GM12878 (cell line): ENCODE data around the gene IRX4. TPM values are rescaled to one million over a fixed set of nuclear protein-coding genes. Genes with fewer than 3 reads are reported as not detected.

Source experiments
- ATAC-seq: fragments of 200-7000 bp; cut with Tn5 transposase; 3 replicates; pipeline ENCODE4 v1.9.1; 2020; ENCODE audit warnings: mild to moderate bottlenecking, moderate library complexity
- BruUV-seq: library from RNA; stranded (reverse); fragments of 400-500 nt; replicated peaks from 2 replicates; lab custom pipeline; 2021; lab: Mats Ljungman, UMichigan
- CTCF ChIA-PET: fragments of 300-600 bp; sonication (Branson Sonifier 250); formaldehyde crosslinking; extraction: SDS; loops from one replicate; lab custom pipeline; 2021; ENCODE audit warnings: inconsistent platforms; lab: Yijun Ruan, JAX
- POLR2A ChIA-PET: fragments of 350-600 bp; formaldehyde crosslinking; extraction: SDS; loops from one replicate; lab custom pipeline; 2021; ENCODE audit warnings: inconsistent platforms; lab: Charles Lee
- RAD21 ChIA-PET: fragments of 300-600 bp; sonication (Branson Sonifier 250); formaldehyde crosslinking; loops from one replicate; lab custom pipeline; 2023; ENCODE audit warnings: antibody characterized with exemption; ENCODE audit not compliant: unreplicated experiment; lab: Charles Lee
- SMC1A ChIA-PET: fragments of 300-600 bp; sonication (Branson Sonifier 250); formaldehyde crosslinking; loops from one replicate; lab custom pipeline; 2023; ENCODE audit not compliant: unreplicated experiment, uncharacterized antibody; lab: Charles Lee
- DNase-seq: peaks from one replicate; pipeline ENCODE4 v3.0.0-alpha.2; 2011; ENCODE audit warnings: low read depth, low spot score
- FAIRE-seq: peaks from 3 replicates; lab custom pipeline; 2011; peaks lifted over from hg19 to GRCh38; lab: Jason Lieb, UNC
- H2AFZ ChIP-seq: 2 replicates; pipeline ENCODE4 v1.6.0; 2011; ENCODE audit warnings: low read depth, low read length, control low read depth; ENCODE audit not compliant: control insufficient read depth
- H3K27ac ChIP-seq: 2 replicates; pipeline ENCODE4 v1.5.1; 2011; ENCODE audit warnings: control low read depth; ENCODE audit not compliant: control insufficient read depth, insufficient read depth
- H3K27me3 ChIP-seq, 2 experiments: replicated peaks in 1 of 2; 2 replicates each; pipeline versions ENCODE4 v1.6.0 to v1.6.1; 2011; ENCODE audit warnings: low read length in 1 of 2; ENCODE audit not compliant: control insufficient read depth in 2 of 2, insufficient read depth in 2 of 2
- H3K36me3 ChIP-seq, 2 experiments: 2 replicates each; pipeline ENCODE4 v1.5.1; 2011; ENCODE audit warnings: low read length in 1 of 2; ENCODE audit not compliant: control insufficient read depth in 2 of 2, insufficient read depth in 2 of 2
- H3K4me1 ChIP-seq: 2 replicates; pipeline ENCODE4 v1.6.1; 2011; ENCODE audit warnings: mild to moderate bottlenecking, low read length, moderate library complexity, mixed read lengths; ENCODE audit not compliant: control insufficient read depth, insufficient read depth
- H3K4me2 ChIP-seq: 2 replicates; pipeline ENCODE4 v1.6.0; 2011; ENCODE audit warnings: control low read depth; ENCODE audit not compliant: control insufficient read depth, insufficient read depth
- H3K4me3 ChIP-seq: fragments of 200-600 bp; sonication (generic); 2 replicates; pipeline ENCODE4 v1.5.1; 2016
- H3K79me2 ChIP-seq: 2 replicates; pipeline ENCODE4 v1.6.0; 2011; ENCODE audit warnings: low read length; ENCODE audit not compliant: control insufficient read depth, insufficient read depth
- H3K9ac ChIP-seq: 2 replicates; pipeline ENCODE4 v1.8.0; 2011; ENCODE audit warnings: low read length, control low read depth, mixed read lengths; ENCODE audit not compliant: control insufficient read depth, insufficient read depth
- H3K9me3 ChIP-seq: replicated peaks from 3 replicates; pipeline ENCODE4 v1.5.1; 2011; ENCODE audit warnings: mild to moderate bottlenecking, low read length; ENCODE audit not compliant: control insufficient read depth, insufficient read depth
- H4K20me1 ChIP-seq: 2 replicates; pipeline ENCODE4 v1.6.0; 2011; ENCODE audit not compliant: control insufficient read depth, insufficient read depth
- BRCA1 ChIP-seq: IDR thresholded peaks from 2 replicates; pipeline ENCODE4 v1.6.1; 2011; ENCODE audit warnings: low read depth, low read length, improper control_type of control experiment
- CBX5 ChIP-seq: sonication (generic); IDR thresholded peaks from 2 replicates; pipeline ENCODE4 v1.6.1; 2016; ENCODE audit warnings: low read depth, moderate library complexity, mild to moderate bottlenecking, inconsistent platforms
- CHD4 ChIP-seq: fragments of 200-600 bp; sonication (generic); IDR thresholded peaks from 2 replicates; pipeline ENCODE4 v1.6.1; 2016; ENCODE audit warnings: mild to moderate bottlenecking
- FOXK2 ChIP-seq: fragments of 450-650 bp; IDR thresholded peaks from 2 replicates; pipeline ENCODE4 v1.6.1; 2017; ENCODE audit warnings: mild to moderate bottlenecking, moderate library complexity
- GABPA ChIP-seq: IDR thresholded peaks from 2 replicates; pipeline ENCODE4 v1.6.1; 2014; ENCODE audit warnings: antibody characterized with exemption, low read depth, mild to moderate bottlenecking, inconsistent platforms
- GATAD2B ChIP-seq: fragments of 450-650 bp; conservative IDR thresholded peaks from 2 replicates; pipeline ENCODE4 v1.6.1; 2017; ENCODE audit warnings: low read depth, mild to moderate bottlenecking, moderate library complexity
- HCFC1 ChIP-seq: fragments of 150-350 bp; IDR thresholded peaks from 2 replicates; pipeline ENCODE4 v1.6.1; 2014; ENCODE audit warnings: low read length
- HDGF ChIP-seq: fragments of 450-650 bp; IDR thresholded peaks from 2 replicates; pipeline ENCODE4 v1.6.1; 2016; ENCODE audit warnings: antibody characterized with exemption
- NFYA ChIP-seq: IDR thresholded peaks from 2 replicates; pipeline ENCODE4 v1.6.1; 2011; ENCODE audit warnings: low read depth, mild to moderate bottlenecking, low read length, improper control_type of control experiment, borderline replicate concordance
- PML ChIP-seq: IDR thresholded peaks from 2 replicates; pipeline ENCODE4 v1.6.1; 2012; ENCODE audit warnings: low read length, inconsistent platforms
- POLR2AphosphoS5 ChIP-seq: IDR thresholded peaks from 2 replicates; pipeline ENCODE4 v1.6.1; 2011; ENCODE audit warnings: mild to moderate bottlenecking, low read length, inconsistent platforms
- POU2F2 ChIP-seq: IDR thresholded peaks from 3 replicates; pipeline ENCODE4 v1.6.1; 2011; ENCODE audit warnings: low read depth, mild to moderate bottlenecking, low read length, borderline replicate concordance
- RCOR1 ChIP-seq: conservative IDR thresholded peaks from 2 replicates; pipeline ENCODE4 v1.6.1; 2012; ENCODE audit warnings: low read depth, low read length, improper control_type of control experiment
- SIX5 ChIP-seq: IDR thresholded peaks from 2 replicates; pipeline ENCODE4 v1.6.1; 2011; ENCODE audit warnings: mild to moderate bottlenecking, low read depth, low read length, moderate library complexity; ENCODE audit not compliant: severe bottlenecking
- SRF ChIP-seq, 2 experiments: IDR thresholded peaks; 2 replicates each; pipeline ENCODE4 v1.6.1; 2011; ENCODE audit warnings: low read depth in 2 of 2, low read length in 2 of 2, mild to moderate bottlenecking in 1 of 2, moderate library complexity in 1 of 2
- STAT3 ChIP-seq: IDR thresholded peaks from 2 replicates; pipeline ENCODE4 v1.6.1; 2011; ENCODE audit warnings: low read depth, low read length, improper control_type of control experiment
- ZNF622 ChIP-seq: fragments of 450-650 bp; IDR thresholded peaks from 2 replicates; pipeline ENCODE4 v1.6.1; 2017; ENCODE audit warnings: mild to moderate bottlenecking, inconsistent platforms
- WGBS: methylation state at CpG from one replicate; pipeline ENCODE4 v1.1.6; 2016; ENCODE audit warnings: low lambda C conversion rate; ENCODE audit not compliant: insufficient replicate concordance, insufficient coverage; ENCODE audit errors: missing lambda C conversion rate; 5-methylcytosine and 5-hydroxymethylcytosine counted together
- in situ Hi-C: fragments of 300-500 bp; cut with MboI; formaldehyde crosslinking; loops from 9 replicates; pipeline ENCODE4 v1.14.3; 2018; ENCODE audit warnings: mixed read lengths
- intact Hi-C: fragments of 100-400 bp; cut with micrococcal nuclease; formaldehyde crosslinking; loops from one replicate; pipeline ENCODE4 v1.14.2; 2022; ENCODE audit not compliant: unreplicated experiment
- polyA plus RNA-seq, 11 experiments: library from polyadenylated mRNA; depleted of rRNA in 4 of 11; unstranded in 6 of 11; stranded (reverse) in 5 of 11; fragments of >200 nt; fragmentation: Nextera tagmentation in 4 of 11; fragmentation: Illumina TruSeq in 1 of 11; extraction: Ambion mirVana in 4 of 11; extraction: Trizol in 1 of 11; gene quantifications; 1 replicate in 1 of 11; 2 replicates in 10 of 11; pipeline versions ENCODE4 v1.2.1 to v1.2.3, GENCODE V29; 2011 to 2016; ENCODE audit warnings: inconsistent platforms in 2 of 11, missing spikeins in 2 of 11, low read depth in 1 of 11
- total RNA-seq, 4 experiments: library from RNA; depleted of rRNA in 3 of 4; stranded (reverse); fragments of >200 nt in 3 of 4; fragmentation: Illumina TruSeq in 1 of 4; extraction: Trizol in 1 of 4; gene quantifications; 2 replicates each; pipeline versions ENCODE4 v1.2.1 to v1.2.3, GENCODE V29; 2013 to 2021
- TF ChIP-seq, protein P1 (sequence below): fragments of 150-350 bp; IDR thresholded peaks from 2 replicates; pipeline ENCODE4 v1.6.1; 2016; ENCODE audit warnings: low read depth, low read length
- TF ChIP-seq, protein P2 (sequence below): IDR thresholded peaks from 2 replicates; pipeline ENCODE4 v1.6.1; 2011; ENCODE audit warnings: low read depth, mild to moderate bottlenecking, low read length, moderate library complexity, borderline replicate concordance; ENCODE audit errors: extremely low read depth

The IRX4 gene
- total and polyA plus RNA-seq, 10 of the 15 experiments (the other 5 are each of a cell fraction or from before 2014, with no cell fraction given), result not detected

DNA sequence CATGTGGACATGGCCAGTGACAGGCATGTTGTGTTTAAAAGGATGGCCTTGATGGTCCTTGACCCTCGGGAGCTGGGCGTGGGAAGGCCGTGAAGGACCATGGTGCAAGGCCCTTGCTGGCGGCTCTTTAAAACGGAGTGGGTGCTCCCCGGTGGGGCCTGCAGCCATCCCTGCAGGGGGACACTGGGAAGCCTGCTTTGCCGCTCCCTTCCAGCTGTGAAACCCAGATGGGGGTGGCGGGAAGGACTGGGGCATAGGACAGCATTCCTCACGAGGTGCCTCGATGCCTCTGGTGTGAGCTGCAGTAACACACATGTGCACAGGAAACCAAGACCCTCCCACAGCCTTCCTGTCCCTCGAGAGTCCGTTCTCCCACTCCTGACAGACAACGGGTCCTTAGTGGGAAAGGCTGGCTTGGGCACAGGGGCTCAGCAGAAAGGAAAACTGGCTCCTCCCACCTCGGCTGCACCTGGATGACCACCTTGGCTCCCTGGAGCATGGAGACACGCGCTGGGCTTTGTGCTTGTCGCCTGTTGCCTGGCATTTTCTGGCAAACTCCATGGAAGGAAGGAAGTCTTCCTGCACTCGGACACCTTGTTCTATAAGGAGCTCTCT, 30.3 kb upstream of the IRX4 start (continued):
- TF ChIP-seq STAT3, result no peak
- no peak for TF ChIP-seq NFYA
- TF ChIP-seq, protein P1, sequence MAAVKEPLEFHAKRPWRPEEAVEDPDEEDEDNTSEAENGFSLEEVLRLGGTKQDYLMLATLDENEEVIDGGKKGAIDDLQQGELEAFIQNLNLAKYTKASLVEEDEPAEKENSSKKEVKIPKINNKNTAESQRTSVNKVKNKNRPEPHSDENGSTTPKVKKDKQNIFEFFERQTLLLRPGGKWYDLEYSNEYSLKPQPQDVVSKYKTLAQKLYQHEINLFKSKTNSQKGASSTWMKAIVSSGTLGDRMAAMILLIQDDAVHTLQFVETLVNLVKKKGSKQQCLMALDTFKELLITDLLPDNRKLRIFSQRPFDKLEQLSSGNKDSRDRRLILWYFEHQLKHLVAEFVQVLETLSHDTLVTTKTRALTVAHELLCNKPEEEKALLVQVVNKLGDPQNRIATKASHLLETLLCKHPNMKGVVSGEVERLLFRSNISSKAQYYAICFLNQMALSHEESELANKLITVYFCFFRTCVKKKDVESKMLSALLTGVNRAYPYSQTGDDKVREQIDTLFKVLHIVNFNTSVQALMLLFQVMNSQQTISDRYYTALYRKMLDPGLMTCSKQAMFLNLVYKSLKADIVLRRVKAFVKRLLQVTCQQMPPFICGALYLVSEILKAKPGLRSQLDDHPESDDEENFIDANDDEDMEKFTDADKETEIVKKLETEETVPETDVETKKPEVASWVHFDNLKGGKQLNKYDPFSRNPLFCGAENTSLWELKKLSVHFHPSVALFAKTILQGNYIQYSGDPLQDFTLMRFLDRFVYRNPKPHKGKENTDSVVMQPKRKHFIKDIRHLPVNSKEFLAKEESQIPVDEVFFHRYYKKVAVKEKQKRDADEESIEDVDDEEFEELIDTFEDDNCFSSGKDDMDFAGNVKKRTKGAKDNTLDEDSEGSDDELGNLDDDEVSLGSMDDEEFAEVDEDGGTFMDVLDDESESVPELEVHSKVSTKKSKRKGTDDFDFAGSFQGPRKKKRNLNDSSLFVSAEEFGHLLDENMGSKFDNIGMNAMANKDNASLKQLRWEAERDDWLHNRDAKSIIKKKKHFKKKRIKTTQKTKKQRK, result no peak
- no peak for TF ChIP-seq SIX5
- TF ChIP-seq GATAD2B, result no peak
- no peak for TF ChIP-seq RCOR1
- no peak for TF ChIP-seq HCFC1
- TF ChIP-seq POU2F2, result no peak
- TF ChIP-seq BRCA1, result no peak
- TF ChIP-seq, all 136 proteins: peak for 0

DNA sequence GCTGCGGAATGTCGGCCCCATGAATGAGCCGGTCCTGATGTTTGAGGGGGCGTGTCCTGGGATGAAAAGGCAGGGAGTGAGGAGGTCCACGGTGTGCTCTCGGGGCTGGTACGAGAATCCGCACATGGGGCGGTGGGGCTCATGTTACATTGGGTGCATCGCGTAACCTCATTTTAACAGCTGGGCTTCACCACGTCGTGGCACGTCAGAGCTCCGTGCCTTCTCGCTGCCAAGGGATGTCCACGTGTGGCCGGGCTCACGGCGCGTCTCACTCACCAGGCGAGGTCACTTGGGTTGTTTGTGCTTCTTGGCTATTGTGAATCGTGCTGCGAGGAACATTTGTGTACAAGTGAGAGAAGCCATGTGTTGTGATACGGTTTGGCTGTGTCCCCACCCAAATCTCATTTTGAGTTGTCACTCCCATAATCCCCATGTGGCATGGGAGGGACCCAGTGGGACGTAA, 29.1 kb upstream of the IRX4 start:
- Histone ChIP-seq H3K4me2 (no peak overlapping the region), H3K27me3 (no peaks in the 10 kb centered on the region; a peak in 1 of 4 replicates), H3K9me3 (no peaks in the 10 kb centered on the region), H3K27ac (no peak overlapping the region), H3K79me2 (no peaks in the 10 kb centered on the region), H3K4me3 (no peak overlapping the region), H4K20me1 (no peaks in the 10 kb centered on the region), H3K36me3 (no peaks in the 10 kb centered on the region), H3K9ac (no peak overlapping the region), H2AFZ (no peak overlapping the region), H3K4me1 (no peaks in the 10 kb centered on the region)
- CTCF ChIA-PET, result no interaction called here
- intact Hi-C loops (no loop called here), in situ Hi-C loops (no loop called here)
- DNase-seq (no peak), FAIRE-seq (no peak), ATAC-seq (no peak)
- BruUV-seq, result no TSS peak
- TF ChIP-seq FOXK2, result no peak
- TF ChIP-seq ZNF622, result no peak
- no peak for TF ChIP-seq CHD4
- TF ChIP-seq HDGF, result no peak
- TF ChIP-seq SRF (IDR thresholded peaks at IDR 0.05; ENCODE audit: low read depth in 2 of 2, low read length in 2 of 2), result no peak
- TF ChIP-seq PML, result no peak
- TF ChIP-seq CBX5, result no peak
- TF ChIP-seq GABPA, result no peak
- TF ChIP-seq POLR2AphosphoS5, result no peak
- no peak for TF ChIP-seq SIX5
- TF ChIP-seq, protein P2, sequence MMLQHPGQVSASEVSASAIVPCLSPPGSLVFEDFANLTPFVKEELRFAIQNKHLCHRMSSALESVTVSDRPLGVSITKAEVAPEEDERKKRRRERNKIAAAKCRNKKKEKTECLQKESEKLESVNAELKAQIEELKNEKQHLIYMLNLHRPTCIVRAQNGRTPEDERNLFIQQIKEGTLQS, result no peak
- TF ChIP-seq STAT3, result no peak
- SMC1A ChIA-PET, result no interaction called here
- POLR2A ChIA-PET, result no interaction called here
- WGBS, result 51% methylated on average over 26 of the region's 26 CpGs
- RAD21 ChIA-PET, result no interaction called here
